SIG-M5 (cell line): ENCODE data around the gene ALPG.
"Not testable (repeated sequence)": the region's sequence is repeated elsewhere in the genome, so short reads cannot be mapped to it uniquely, and the experiment has no call there.

Experiments used
- DNase-seq: peaks from one replicate; lab custom pipeline; 2025; lab: John Stamatoyannopoulos, UW

ALPG gene

GRCh38 chr2:232406556-232407310 lies at the start of gene ALPG:
Gene ALPG (plus strand): TSS chr2:232406844. CDS start chr2:232406895, 51 bp downstream.
- DNase-seq, result no peak

DNA sequence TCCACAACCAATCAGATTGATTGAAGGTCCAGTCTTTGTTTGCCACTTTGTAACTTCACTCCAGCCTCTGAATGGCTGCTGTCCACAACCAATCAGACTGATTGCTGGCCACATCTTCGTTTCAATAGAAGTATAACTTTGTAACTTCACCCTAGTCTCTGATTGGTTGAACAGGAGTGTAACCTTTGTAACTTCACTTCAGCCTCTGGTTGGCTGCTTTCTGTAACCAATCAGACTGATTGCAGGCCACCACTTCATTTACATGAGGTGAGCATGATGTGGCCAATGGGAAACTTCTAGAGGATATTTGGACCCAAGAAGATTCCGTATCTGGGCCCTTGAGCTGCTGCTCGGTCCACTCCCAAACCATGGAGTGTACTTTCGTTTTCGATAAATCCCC lies 45.0 kb upstream of the ALPG start:
- DNase-seq, result no peak

DNA sequence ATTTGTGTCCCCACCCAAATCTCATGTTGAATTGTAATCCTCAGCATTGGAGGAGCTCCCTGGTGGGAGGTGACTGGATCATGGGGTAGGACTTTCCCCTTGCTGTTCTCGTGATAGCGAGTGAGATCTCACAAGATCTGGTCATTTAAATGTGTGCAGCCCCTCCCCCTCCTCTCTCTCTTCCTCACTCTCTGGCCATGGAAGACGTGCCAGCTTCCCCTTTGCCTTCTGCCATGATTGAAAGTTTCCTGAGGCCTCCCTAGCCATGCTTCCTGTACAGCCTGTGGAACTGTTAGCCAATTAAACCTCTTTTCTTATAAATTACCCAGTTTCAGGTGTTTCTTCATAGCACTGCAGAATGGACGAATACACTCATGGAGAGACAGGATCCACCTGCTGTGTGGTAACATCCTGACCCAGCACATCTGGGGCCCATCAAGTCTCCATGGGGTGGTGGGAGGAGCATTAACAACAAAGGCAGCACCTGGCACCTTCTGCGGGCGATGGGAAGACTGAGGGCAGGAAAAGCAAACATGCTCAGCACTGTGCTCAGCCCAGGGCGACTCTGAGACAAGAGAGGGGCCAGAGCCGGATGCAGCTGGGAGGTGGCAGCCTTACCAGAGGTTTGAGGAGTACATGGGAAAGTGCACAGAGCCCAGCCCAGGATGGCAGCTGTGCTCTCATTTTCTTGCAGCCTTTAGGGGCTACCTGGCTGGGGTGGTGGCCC lies 44.3 kb upstream of the ALPG start:
- DNase-seq, result no peak

GRCh38 chr2:232363064-232363783 lies 43.4 kb upstream of the ALPG start:
- not testable (repeated sequence) for DNase-seq

DNA sequence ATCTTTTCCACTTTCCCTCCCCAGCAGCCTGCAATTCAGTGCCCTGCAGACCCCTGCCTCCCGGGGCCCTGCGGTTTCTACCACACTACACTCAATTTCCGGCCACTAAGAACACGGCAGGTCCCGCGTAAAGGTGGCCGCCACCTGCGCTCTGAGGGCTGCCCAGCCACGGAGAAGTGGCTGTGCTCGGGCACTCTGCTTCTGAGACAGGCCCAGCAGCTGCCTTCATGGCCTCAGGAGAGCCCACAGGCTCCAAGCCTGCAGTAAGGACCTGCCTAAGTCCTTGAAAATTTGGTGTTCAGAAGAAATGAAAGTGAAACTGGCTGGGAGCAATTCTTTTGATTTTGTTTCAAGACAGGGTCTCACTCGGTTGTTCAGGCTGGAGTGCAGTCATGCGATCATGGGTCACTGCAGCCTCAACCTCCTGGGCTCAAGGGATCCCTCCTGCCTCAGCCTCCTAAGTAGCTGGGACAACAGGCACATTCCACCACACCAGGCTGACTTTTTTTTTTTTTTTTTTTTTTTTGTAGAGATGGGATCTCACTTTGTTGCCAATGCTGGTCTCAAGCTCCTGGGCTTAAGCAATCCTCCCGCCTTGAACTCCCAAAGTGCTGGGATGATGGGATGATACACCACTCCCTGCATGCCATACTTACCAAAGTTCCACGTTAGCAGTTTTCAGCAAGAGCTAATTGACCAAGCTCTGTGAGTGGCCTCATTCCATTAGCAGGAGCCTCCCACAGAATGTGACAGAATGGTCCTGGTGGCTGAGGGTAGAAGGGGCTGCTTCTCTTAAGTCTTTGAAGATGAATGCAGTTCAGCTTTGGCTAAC lies 42.6 kb upstream of the ALPG start:
- no peak for DNase-seq

- not testable (repeated sequence) for DNase-seq
Observed at GRCh38 chr2:232364806-232365594, 41.6 kb upstream of the ALPG start.

DNA sequence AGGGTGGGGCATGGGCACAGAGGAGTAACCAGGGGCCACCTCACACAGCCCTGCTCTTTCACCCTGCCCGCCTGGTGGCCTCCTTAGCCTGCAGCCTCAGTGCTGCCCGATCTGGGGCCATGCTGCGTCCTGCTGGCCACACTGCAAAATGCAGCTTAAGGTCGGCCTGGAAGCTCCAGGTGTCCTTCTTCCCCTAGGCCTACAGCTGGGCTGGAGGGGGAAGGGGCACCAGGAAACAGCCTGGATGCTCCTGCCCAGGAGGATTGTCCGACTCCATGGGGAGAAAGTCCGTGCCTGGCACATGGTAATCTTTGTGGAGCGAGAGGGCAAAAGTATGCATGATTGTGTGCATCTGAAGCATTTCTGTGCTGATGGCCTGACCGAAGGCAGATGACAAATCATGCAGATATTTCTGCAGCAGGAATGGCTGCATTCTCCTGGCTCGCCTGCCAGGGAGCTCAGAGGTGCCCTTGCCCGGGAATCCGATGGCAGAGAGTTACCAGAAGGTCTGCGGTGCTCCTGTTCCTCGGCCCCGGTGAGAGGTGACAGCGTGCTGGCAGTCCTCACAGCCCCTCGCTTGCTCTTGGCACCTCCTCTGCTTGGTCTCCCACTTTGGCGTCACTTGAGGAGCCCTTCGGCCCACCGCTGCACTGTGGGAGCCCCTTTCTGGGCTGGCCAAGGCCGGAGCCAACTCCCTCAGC lies 40.9 kb upstream of the ALPG start:
- no peak for DNase-seq

- not testable (repeated sequence) for DNase-seq
Observed at GRCh38 chr2:232366461-232366860, 40.2 kb upstream of the ALPG start.

GRCh38 chr2:232367016-232367415 lies 39.6 kb upstream of the ALPG start:
- DNase-seq, result no peak

- no peak for DNase-seq
Observed at GRCh38 chr2:232367591-232368233, 38.9 kb upstream of the ALPG start.

- no peak for DNase-seq
Observed at GRCh38 chr2:232368311-232368731, 38.3 kb upstream of the ALPG start.

DNA sequence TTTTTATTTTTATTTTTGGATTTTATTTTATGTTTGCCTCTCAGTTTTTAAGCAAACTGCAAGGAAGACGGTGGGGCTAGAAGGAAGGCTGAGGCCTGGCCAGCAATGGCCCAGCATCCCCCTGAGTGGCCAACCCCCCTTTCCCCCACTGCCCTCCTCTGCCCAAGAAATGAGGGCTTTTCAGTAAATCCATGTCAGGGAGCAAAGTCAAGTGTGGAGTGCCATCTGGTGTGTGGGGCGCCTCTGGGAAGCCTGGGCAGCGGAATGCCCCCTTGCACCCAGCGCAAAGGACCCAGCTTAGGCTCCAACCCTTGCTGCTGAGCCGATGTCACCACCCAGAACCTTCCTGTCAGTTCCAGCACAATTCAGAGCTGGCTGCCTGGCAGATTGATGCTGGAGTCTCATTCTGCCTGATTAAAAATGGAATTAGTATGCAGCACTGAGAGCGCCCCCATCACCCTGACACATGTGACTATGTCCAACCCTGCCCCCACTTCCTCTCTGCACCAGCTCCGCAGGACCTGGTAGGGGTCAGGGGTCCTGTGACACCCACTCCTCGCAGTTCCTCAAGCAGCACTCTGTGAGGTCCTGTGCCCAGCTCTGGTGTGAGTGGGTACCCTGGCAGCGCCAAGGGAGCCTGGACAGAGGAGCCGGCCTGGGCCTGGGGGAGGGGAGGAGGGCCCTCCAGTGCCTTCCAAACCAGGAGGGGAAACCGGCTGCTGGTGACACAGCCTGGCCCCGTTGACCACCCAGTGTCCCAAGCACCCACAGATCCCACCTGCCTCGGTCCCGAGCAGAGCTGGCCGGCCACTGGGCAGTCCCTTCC lies 37.3 kb upstream of the ALPG start:
- no peak for DNase-seq

- DNase-seq, result not testable (repeated sequence)
Observed at GRCh38 chr2:232370007-232370406, 36.6 kb upstream of the ALPG start.

DNA sequence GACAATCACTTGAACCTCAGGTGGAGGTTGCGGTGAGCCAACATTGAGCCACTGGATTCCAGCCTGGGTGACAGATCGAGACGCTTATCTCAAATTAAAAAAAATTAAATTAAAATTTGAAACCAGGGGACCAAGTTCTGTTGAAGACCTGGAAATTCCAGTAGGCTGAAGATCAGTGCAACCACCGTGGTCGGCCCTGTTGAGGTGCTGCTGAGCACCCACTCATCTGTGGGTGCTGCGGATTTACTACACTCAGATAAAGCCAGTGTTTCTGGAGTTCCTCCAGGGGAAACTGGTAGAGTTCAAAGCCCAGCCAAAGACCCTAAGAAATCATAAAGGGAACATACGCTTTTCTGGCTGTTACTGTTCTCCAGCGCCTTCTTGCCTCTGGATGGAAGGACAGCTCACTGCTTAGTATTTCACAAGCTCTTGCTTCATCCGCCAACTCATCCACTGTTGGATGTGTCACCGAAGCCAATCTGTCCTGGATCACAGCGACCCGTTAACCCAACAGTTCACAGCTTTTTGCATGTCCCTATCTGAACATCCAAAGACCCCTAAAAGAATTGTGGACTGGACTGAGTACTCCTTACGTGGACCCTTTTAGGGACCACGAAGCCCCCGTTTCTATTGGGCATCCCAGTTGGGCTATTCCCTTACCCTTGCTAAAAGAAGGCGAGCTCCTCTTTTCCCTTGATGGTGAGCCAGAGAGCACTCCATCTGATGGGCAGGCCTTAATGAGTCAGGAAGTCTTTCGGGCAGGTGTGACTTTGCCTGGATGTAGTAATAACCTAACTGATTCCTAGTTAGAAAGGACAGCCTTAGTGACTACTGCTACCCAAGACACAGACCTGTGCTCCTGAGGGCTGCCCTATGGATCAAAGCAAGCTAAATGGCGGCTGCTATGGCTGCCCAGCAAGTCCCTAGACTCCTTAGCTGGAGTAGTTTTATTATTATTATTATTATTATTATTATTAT lies 34.1 kb upstream of the ALPG start:
- DNase-seq, result peak; percentile 72

- no peak for DNase-seq
Observed at GRCh38 chr2:232374356-232374755, 32.3 kb upstream of the ALPG start.

DNA sequence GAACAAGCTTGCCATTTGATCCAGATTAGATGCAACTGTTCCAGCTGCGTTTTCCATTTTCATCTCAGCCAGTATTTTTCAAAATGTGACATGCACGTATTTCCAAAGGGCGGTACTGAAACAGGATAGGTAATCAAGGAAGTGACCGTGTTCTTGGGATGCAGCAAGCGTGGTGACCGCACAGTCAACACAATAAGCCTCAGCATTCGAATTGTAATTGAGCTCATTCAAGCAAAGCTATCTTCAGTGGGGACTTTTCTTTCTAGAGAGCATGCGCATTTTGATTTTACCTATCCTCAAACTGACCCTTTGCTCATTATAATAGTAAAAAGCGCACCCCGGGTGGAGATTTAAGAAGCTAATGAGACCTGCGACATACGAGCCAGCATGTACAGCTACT lies 31.5 kb upstream of the ALPG start:
- DNase-seq, result no peak

GRCh38 chr2:232376260-232376659 lies 30.4 kb upstream of the ALPG start:
- DNase-seq, result no peak

DNA sequence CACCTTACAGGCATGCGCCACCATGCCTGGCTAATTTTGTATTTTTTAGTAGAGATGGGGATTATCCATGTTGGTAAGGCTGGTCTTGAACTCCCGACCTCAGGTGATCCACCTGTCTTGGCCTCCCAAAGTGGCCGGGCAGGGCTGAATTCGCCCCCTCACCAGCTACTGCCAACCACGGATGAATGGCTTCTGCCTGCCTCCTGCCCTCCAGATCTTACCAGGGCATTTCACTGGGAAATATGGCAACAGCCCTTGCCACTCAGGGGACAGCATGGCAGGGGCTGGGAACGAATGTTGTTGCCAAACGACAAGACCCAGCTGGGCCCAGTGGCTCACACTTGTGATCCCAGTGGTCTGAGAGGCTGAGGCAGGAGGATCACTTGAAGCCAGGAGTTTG lies 29.9 kb upstream of the ALPG start:
- DNase-seq, result no peak
